ENCODE measurements around the gene GDPGP1. TPM values are rescaled to one million over a fixed set of nuclear protein-coding genes. Genes with fewer than 3 reads are reported as not detected.
A peak's percentile ranks its signal among the peaks of the same experiment; 100 is the strongest.

Gene GDPGP1
- total and polyA plus RNA-seq, 9 of the 15 experiments (the other 6 are each of a cell fraction or from before 2014, with no cell fraction given): 0.78 to 6.1 (median 2.8) TPM

GRCh38 chr15:90203922-90204321 lies 30.1 kb upstream of the GDPGP1 start:
- Histone ChIP-seq H4K20me1 (replicated peaks; ENCODE audit: control insufficient read depth, insufficient read depth, low read length) (0 out of 2 replicates have a peak, but pooled peaks cover 12% of the 10 kb centered on the region), H3K4me3 (no peak overlapping the region), H3K9me3 (replicated peaks; ENCODE audit: control insufficient read depth, insufficient read depth, low read depth, low read length) (no peaks in the 10 kb centered on the region), H3K9me1 (ENCODE audit: control insufficient read depth, insufficient read depth, low read length) (no peaks in the 10 kb centered on the region), H2AFZ (ENCODE audit: low read depth, low read length) (no peak overlapping the region), H3K4me1 (replicated peaks in 1 of 2; ENCODE audit: control insufficient read depth in 2 of 2, insufficient read depth in 2 of 2, low read length in 2 of 2) (peaks cover 18 to 26% of the 10 kb centered on the region in 2 experiments; a peak in 4 of 5 replicates), H3K9ac (ENCODE audit: insufficient read depth in 1 of 2, low read depth in 2 of 2, low read length in 2 of 2) (no peak overlapping the region), H3K79me2 (ENCODE audit: control insufficient read depth, insufficient read depth, low read length) (peaks cover 81% of the 10 kb centered on the region), H3K36me3 (ENCODE audit: control insufficient read depth, insufficient read depth, low read length) (peaks cover 61% of the 10 kb centered on the region; the same call in 2 of the 3 replicates), H3K4me2 (ENCODE audit: insufficient read depth, low read length) (no peak overlapping the region), H3K27ac (ENCODE audit: extremely low read depth, low read depth, low read length) (no peak overlapping the region), H3K27me3 (ENCODE audit: control insufficient read depth in 2 of 2, insufficient read depth in 2 of 2, low read length in 2 of 2) (no peaks in the 10 kb centered on the region)
- POLR2A ChIA-PET: no interaction called here
- ATAC-seq: no peak
- no TSS peak for BruUV-seq (replicated peaks)
- no peak for FAIRE-seq
- WGBS (ENCODE audit: insufficient coverage, low coverage, missing lambda C conversion rate): 89% methylated on average over 6 of the region's 8 CpGs
- CTCF ChIA-PET (ENCODE audit: low intra/inter-chr PET ratio): no interaction called here
- no peak for TF ChIP-seq CBFA2T3 (IDR thresholded peaks at IDR 0.05)
- no peak for TF ChIP-seq FUS (optimal IDR thresholded peaks at IDR 0.05; ENCODE audit: low read depth, low read length)
- TF ChIP-seq CBX1 (IDR thresholded peaks at IDR 0.05; ENCODE audit: low read depth): no peak
- TF ChIP-seq NFIC (IDR thresholded peaks at IDR 0.05): peak; percentile 40
- DNase-seq (ENCODE audit: extremely low read depth in 1 of 4, low spot score in 3 of 4): no peak
- intact Hi-C loops (cut with micrococcal nuclease): no loop called here
- in situ Hi-C loops (cut with MboI): no loop called here

- no peak overlapping the region for H3K4me3 ChIP-seq
- no peak for TF ChIP-seq CBX2 (IDR thresholded peaks at IDR 0.05; ENCODE audit: insufficient read depth, low read length, poor library complexity, severe bottlenecking)
- TF ChIP-seq PCBP1 (IDR thresholded peaks at IDR 0.05; ENCODE audit: low read depth, low read length, poor library complexity, severe bottlenecking): no peak
- TF ChIP-seq ZBTB1 (CRISPR knock-in tag; IDR thresholded peaks at IDR 0.05; ENCODE audit: borderline replicate concordance, low read depth): no peak
- TF ChIP-seq DEAF1 (CRISPR knock-in tag; IDR thresholded peaks at IDR 0.05): no peak
- TF ChIP-seq E2F6 (IDR thresholded peaks at IDR 0.05; ENCODE audit: borderline replicate concordance in 1 of 2, extremely low read depth in 1 of 2, insufficient read depth in 1 of 2, insufficient read length in 1 of 2, low read depth in 1 of 2, low read length in 1 of 2, poor library complexity in 1 of 2, severe bottlenecking in 1 of 2): no peak
- no peak for TF ChIP-seq CC2D1A (IDR thresholded peaks at IDR 0.05)
- no peak for TF ChIP-seq CHD1 (IDR thresholded peaks at IDR 0.05; ENCODE audit: low read length)
- no peak for TF ChIP-seq MEIS2 (IDR thresholded peaks at IDR 0.05; ENCODE audit: partially characterized antibody)
Observed at GRCh38 chr15:90205050-90205848, 28.8 kb upstream of the GDPGP1 start.

More at GRCh38 chr15:90205050-90205848, 28.8 kb upstream of the GDPGP1 start:
- H3K9me3 ChIP-seq (replicated peaks; ENCODE audit: control insufficient read depth, insufficient read depth, low read depth, low read length): no peaks in the 10 kb centered on the region
- no peaks in the 10 kb centered on the region for H3K9me1 ChIP-seq (ENCODE audit: control insufficient read depth, insufficient read depth, low read length)
- ATAC-seq (no peak), FAIRE-seq (no peak), DNase-seq (ENCODE audit: extremely low read depth in 1 of 4, low spot score in 3 of 4) (no peak)
- peaks cover 83% of the 10 kb centered on the region for H3K79me2 ChIP-seq (ENCODE audit: control insufficient read depth, insufficient read depth, low read length)
- H2AFZ ChIP-seq (ENCODE audit: low read depth, low read length): no peak overlapping the region
- no TSS peak for BruUV-seq (replicated peaks)
- WGBS (ENCODE audit: insufficient coverage, low coverage, missing lambda C conversion rate): 85% methylated on average over 10 of the region's 10 CpGs
- no peaks in the 10 kb centered on the region for H3K27me3 ChIP-seq (ENCODE audit: control insufficient read depth in 2 of 2, insufficient read depth in 2 of 2, low read length in 2 of 2)
- H3K4me1 ChIP-seq (replicated peaks in 1 of 2; ENCODE audit: control insufficient read depth in 2 of 2, insufficient read depth in 2 of 2, low read length in 2 of 2): peaks cover 11 to 26% of the 10 kb centered on the region in 2 experiments; a peak in 4 of 5 replicates
- in situ Hi-C loops (cut with MboI): no loop called here
- H3K27ac ChIP-seq (ENCODE audit: extremely low read depth, low read depth, low read length): no peak overlapping the region
- CTCF ChIA-PET (ENCODE audit: low intra/inter-chr PET ratio): no interaction called here
- intact Hi-C loops (cut with micrococcal nuclease): no loop called here
- no peak overlapping the region for H3K4me2 ChIP-seq (ENCODE audit: insufficient read depth, low read length)
- H3K36me3 ChIP-seq (ENCODE audit: control insufficient read depth, insufficient read depth, low read length): peaks cover 71% of the 10 kb centered on the region; the same call in 2 of the 3 replicates
- H4K20me1 ChIP-seq (replicated peaks; ENCODE audit: control insufficient read depth, insufficient read depth, low read length): peaks cover 12% of the 10 kb centered on the region; the same call in 1 of the 2 replicates
- H3K9ac ChIP-seq (ENCODE audit: insufficient read depth in 1 of 2, low read depth in 2 of 2, low read length in 2 of 2): peak overlapping the region in 1 of 2 experiments; percentile 56; a peak in 1 of 4 replicates
- POLR2A ChIA-PET: interaction anchor here (0.6 to 1.6 kb wide), 4 partner anchors 8 to 62 kb away, joined by 3 to 5 read pairs (median 4); no protein-coding TSS in a partner anchor

Data from K562 (cell line).